ENCODE data around the gene KRT20. TPM values are rescaled to one million over a fixed set of nuclear protein-coding genes. Genes with fewer than 3 reads are reported as not detected.

KRT20 gene
- total and polyA plus RNA-seq, 8 donors = 3.9 to 370 (median 86.5) TPM; not detected in 2

DNA sequence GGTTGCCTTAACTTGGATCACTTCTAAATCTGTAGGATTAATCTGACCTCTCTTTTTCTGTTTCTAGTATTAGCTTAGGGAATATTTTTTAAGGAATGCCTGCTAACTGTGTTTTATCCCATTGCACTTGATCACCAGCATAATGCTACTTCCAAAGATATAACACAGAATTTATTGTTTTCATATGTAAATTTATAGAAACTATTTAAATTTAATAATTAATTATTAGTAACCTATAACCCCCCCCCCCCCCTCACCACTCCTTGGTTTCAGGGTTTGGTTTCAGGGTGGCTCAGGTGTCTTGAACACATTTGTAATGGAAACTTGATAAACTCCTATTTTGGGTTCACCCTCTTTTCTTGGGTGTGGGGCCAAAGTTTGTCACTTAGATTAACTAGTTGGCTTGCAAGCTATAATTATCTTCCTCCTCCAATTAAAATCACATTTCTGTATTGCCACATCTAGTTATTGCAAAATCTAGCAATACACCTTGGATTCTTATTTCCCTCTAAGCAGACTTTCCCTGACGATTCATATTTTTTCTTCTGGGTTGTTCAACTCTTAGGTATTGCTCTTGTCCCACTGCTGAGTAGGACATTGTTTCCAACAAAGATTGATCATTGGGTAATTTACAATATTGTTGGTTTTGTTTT is 36.3 kb downstream of the KRT20 start:
- TF ChIP-seq, protein P1, sequence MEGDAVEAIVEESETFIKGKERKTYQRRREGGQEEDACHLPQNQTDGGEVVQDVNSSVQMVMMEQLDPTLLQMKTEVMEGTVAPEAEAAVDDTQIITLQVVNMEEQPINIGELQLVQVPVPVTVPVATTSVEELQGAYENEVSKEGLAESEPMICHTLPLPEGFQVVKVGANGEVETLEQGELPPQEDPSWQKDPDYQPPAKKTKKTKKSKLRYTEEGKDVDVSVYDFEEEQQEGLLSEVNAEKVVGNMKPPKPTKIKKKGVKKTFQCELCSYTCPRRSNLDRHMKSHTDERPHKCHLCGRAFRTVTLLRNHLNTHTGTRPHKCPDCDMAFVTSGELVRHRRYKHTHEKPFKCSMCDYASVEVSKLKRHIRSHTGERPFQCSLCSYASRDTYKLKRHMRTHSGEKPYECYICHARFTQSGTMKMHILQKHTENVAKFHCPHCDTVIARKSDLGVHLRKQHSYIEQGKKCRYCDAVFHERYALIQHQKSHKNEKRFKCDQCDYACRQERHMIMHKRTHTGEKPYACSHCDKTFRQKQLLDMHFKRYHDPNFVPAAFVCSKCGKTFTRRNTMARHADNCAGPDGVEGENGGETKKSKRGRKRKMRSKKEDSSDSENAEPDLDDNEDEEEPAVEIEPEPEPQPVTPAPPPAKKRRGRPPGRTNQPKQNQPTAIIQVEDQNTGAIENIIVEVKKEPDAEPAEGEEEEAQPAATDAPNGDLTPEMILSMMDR (IDR thresholded peaks at IDR 0.05) = no peak
- TF ChIP-seq EP300 (IDR thresholded peaks at IDR 0.05) = no peak
- no peak for TF ChIP-seq POLR2AphosphoS5 (IDR thresholded peaks at IDR 0.05)
- TF ChIP-seq POLR2A (IDR thresholded peaks at IDR 0.05) = no peak
- no peaks in the 10 kb centered on the region for H3K9me3 ChIP-seq
- no peak for DNase-seq
- peaks cover 0 to 25% (median 0%) of the 10 kb centered on the region in 3 donors for H3K27me3 ChIP-seq
- H3K36me3 ChIP-seq = no peaks in the 10 kb centered on the region
- H3K4me1 ChIP-seq = no peaks in the 10 kb centered on the region
- H3K4me3 ChIP-seq = no peak overlapping the region
- 88 to 95% (median 93%) methylated on average over 1 of the region's 1 CpG for WGBS, 5 donors
- H3K27ac ChIP-seq = no peak overlapping the region
- intact Hi-C loops (cut with DNase I; ENCODE audit: low total_unique reads) = no loop called here

DNA sequence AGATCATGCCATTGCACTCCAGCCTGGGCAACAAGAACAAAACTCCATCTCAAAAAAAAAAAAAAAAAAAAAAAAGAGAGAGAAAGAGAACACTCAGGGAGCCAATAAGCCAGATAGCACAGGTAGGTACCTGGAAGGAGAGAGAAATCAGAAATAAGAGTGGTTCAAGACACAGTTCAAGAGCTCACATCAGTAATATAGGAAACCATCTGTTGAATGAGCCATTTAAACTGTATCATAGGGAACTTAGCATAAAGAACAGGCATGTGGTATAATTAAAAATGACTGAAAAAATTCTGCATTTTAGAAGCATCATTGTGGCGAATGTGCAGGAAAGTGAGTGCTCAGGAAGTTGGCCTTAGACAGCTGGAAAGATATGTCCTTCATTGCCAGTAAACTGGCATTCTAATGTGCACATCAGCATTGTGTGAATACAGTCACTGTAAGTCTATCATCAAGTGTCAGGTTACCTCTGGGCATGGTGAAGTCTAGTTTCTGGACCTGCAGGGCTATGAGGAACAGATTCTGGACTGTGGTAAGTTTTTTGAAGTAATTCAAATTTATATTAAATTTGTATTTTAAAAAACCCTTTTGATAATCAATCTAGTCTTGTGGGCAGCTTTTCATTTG is 38.4 kb downstream of the KRT20 start:
- H3K36me3 ChIP-seq = no peaks in the 10 kb centered on the region
- no peak overlapping the region for H3K4me3 ChIP-seq
- no peaks in the 10 kb centered on the region for H3K4me1 ChIP-seq
- no peak for TF ChIP-seq POLR2A (IDR thresholded peaks at IDR 0.05)
- TF ChIP-seq, protein P1 (IDR thresholded peaks at IDR 0.05) = no peak
- no peak for TF ChIP-seq EP300 (IDR thresholded peaks at IDR 0.05)
- TF ChIP-seq POLR2AphosphoS5 (IDR thresholded peaks at IDR 0.05) = no peak
- DNase-seq = no peak
- H3K27ac ChIP-seq = no peak overlapping the region
- intact Hi-C loops (cut with DNase I; ENCODE audit: low total_unique reads) = no loop called here
- 72 to 86% (median 79%) methylated on average over 1 of the region's 1 CpG for WGBS, 5 donors
- no peaks in the 10 kb centered on the region for H3K9me3 ChIP-seq
- peaks cover 0 to 35% (median 4%) of the 10 kb centered on the region in 3 donors for H3K27me3 ChIP-seq

DNA sequence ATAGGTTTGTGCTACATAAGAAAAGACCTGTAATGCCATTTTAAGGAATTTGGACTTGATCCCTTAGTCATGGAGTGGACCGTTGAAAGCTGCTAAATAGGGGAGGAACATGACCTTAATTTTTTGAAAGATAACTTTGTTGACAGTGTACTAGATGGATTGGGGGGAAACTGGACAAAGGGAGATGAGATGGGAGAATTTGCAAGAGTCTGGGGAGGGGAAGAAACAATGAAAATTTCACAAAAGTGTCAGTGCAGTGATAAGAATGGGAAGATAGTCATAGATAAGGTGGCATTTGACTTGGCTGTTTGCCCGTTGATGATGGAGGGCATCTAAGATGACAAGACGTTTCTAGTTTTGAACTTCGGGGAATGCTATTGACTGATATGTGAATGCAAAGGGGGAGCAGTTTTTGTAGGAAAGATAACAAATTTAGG is 40.4 kb downstream of the KRT20 start:
- intact Hi-C loops (cut with DNase I; ENCODE audit: low total_unique reads) = no loop called here
- no peaks in the 10 kb centered on the region for H3K9me3 ChIP-seq
- no peaks in the 10 kb centered on the region for H3K36me3 ChIP-seq
- H3K4me1 ChIP-seq = no peaks in the 10 kb centered on the region
- 46 to 62% (median 51%) methylated on average over 4 of the region's 4 CpGs for WGBS, 5 donors
- H3K4me3 ChIP-seq = no peak overlapping the region
- no peak for DNase-seq
- no peak overlapping the region for H3K27ac ChIP-seq
- H3K27me3 ChIP-seq = peaks cover 0 to 32% (median 4%) of the 10 kb centered on the region in 3 donors
- TF ChIP-seq, protein P1 (IDR thresholded peaks at IDR 0.05) = no peak
- TF ChIP-seq EP300 (IDR thresholded peaks at IDR 0.05) = no peak
- TF ChIP-seq POLR2A (IDR thresholded peaks at IDR 0.05) = no peak
- no peak for TF ChIP-seq POLR2AphosphoS5 (IDR thresholded peaks at IDR 0.05)

- Histone ChIP-seq H3K27ac (no peak overlapping the region), H3K27me3 (peaks cover 0 to 29% (median 4%) of the 10 kb centered on the region in 3 donors), H3K4me1 (no peaks in the 10 kb centered on the region), H3K36me3 (no peaks in the 10 kb centered on the region), H3K9me3 (no peaks in the 10 kb centered on the region), H3K4me3 (no peak overlapping the region)
- no peak for DNase-seq
- WGBS, 5 donors = 45 to 74% (median 52%) methylated on average over 3 of the region's 3 CpGs
- intact Hi-C loops (cut with DNase I; ENCODE audit: low total_unique reads) = no loop called here
- TF ChIP-seq EP300 (IDR thresholded peaks at IDR 0.05) (no peak), POLR2A (IDR thresholded peaks at IDR 0.05) (no peak), POLR2AphosphoS5 (IDR thresholded peaks at IDR 0.05) (no peak)
- TF ChIP-seq, protein P1 (IDR thresholded peaks at IDR 0.05) = no peak
These were observed 41.8 kb downstream of the KRT20 start for GRCh38 chr17:40843242-40843641.

Measured in stomach (tissue), 9 donors.